ENCODE data around the gene BACE2.

DNA sequence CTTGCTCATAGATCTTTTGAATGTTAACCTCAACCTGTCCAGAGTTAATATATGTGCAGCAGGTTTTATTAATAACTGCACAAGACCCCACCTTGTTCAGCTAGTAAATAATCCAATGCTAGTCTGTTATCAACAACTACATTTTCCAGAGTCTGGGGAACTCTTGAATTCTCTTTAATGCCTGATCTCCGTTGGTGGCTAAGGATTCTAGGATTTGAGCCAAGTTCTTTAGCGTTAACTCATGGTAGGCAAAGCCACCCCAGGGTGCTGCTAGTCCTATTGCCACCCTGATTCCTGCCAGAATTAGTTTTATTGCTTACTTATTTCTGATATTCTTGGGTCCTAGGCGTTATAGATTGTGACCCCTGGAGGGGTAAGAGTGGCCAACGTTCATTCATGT is 12.8 kb downstream of the BACE2 start:
- TF ChIP-seq, protein P1, sequence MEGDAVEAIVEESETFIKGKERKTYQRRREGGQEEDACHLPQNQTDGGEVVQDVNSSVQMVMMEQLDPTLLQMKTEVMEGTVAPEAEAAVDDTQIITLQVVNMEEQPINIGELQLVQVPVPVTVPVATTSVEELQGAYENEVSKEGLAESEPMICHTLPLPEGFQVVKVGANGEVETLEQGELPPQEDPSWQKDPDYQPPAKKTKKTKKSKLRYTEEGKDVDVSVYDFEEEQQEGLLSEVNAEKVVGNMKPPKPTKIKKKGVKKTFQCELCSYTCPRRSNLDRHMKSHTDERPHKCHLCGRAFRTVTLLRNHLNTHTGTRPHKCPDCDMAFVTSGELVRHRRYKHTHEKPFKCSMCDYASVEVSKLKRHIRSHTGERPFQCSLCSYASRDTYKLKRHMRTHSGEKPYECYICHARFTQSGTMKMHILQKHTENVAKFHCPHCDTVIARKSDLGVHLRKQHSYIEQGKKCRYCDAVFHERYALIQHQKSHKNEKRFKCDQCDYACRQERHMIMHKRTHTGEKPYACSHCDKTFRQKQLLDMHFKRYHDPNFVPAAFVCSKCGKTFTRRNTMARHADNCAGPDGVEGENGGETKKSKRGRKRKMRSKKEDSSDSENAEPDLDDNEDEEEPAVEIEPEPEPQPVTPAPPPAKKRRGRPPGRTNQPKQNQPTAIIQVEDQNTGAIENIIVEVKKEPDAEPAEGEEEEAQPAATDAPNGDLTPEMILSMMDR (IDR thresholded peaks at IDR 0.05; ENCODE audit: borderline replicate concordance, extremely low read depth, low read length, poor library complexity, severe bottlenecking) = no peak
- no peak for TF ChIP-seq EZH2 (IDR thresholded peaks at IDR 0.05; ENCODE audit: borderline replicate concordance, low read depth, low read length, severe bottlenecking)
